ENCODE results near the gene OGA.
"Not testable (repeated sequence)": the region's sequence is repeated elsewhere in the genome, so short reads cannot be mapped to it uniquely, and the experiment has no call there.

The OGA gene

DNA sequence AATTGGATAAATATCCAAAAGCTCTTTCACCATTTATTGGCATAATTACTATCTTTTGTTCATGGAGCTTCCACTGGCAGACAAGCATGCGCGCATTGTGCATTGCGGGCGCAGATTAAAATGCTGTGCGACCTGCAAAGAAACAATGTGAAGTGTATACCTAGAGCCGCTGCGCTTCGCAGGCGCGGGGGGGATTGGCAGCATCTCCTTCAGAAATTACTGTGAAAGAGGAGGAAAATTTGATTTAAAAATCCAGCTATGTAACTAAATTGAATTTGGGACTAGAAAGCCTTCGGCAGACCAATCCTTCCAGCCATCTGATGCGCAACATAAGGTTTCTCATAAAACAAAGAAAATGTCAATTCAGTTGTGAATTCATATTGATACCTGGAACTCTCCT, 24.7 kb downstream of the OGA start:
- no peak for FAIRE-seq

DNA sequence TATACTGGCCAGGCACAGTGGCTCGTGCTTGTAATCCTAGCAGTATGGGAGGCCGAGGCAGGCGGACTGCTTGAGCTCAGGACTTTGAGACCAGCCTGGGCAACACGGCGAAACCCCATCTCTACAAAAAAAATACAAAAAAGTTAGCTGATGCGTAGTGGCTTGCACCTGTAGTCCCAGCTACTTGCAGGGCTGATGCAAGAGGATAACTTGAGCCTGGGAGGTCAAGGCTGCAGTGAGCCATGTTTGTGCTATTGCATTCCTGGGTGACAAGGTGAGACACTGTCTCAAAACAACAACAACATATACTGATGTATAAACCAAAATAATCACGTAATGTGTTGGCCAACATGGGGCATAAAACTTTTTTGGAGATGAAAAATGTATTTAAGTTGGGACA, 28.6 kb downstream of the OGA start:
- FAIRE-seq: no peak

DNA sequence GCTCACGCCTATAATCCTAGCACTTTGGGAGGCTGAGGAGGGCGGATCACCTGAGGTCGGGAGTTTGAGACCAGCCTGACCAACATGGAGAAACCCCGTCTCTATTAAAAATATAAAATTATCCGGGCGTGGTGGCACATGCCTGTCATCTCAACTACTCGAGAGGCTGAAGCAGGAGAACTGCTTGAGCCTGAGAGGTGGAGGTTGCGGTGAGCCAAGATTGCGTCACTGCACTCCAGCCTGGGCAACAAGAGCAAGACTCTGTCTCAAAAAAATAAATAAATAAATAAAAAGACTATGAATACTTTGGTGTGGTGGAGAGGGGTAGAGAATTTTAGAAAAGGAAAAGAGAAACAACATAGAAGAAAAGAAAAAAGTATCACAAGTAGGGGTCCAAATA, 29.0 kb downstream of the OGA start:
- FAIRE-seq: not testable (repeated sequence)

DNA sequence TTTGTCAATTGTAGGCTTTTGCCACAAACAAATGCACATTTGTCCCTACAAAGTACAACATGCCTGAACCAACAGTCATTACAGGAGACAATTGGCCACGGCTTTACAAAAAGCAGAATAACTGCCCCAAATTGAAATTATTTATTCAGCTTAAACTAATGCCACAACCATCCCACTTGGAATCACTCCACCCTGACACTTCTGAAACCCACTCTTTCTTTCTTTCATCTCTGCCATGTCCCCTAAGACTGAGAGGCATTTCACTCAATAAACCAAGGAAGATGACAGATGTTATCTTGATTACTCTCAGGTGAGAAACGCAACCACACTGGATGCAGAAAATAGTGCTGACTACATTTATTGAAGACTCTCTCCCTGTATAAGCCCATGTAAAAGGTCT, 32.4 kb downstream of the OGA start:
- no peak for FAIRE-seq

DNA sequence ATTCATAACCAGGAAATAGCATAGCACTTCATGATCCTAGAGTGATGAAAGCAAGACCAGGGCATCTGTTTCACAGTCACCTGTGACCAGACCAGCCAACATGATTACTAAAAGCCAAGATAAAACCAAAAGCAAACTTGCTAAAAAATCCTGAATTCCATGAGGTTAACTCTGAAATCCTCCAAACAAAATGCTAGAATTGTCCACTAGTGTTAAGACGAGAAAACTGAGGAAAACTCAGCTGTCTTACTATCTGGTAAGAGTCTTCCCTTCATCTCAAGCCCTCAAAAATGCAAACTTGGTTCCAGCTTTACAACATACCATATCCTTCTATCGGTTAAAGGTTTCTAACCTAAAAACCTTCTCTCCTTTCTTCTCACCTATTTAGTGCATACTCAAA, 33.7 kb downstream of the OGA start:
- no peak for FAIRE-seq

DNA sequence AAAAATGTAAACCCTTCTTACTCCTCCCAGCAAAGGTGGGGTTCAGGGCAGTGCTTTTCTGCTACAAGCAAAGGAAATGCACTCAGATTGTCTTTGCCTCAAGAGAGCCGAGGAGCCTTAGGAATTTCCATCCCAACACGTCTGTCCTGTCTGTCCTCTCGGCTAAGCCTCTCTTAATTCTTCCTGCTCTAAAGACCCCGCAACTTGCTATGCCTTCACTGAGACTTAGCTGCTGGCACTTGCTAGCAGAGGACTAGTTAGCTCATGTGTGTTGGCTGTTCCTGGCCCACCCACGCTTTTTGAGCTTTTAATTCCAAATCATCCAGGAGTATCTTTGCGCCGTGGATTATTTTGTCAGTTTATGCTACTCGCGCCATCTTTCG, 34.5 kb downstream of the OGA start:
- FAIRE-seq: no peak

DNA sequence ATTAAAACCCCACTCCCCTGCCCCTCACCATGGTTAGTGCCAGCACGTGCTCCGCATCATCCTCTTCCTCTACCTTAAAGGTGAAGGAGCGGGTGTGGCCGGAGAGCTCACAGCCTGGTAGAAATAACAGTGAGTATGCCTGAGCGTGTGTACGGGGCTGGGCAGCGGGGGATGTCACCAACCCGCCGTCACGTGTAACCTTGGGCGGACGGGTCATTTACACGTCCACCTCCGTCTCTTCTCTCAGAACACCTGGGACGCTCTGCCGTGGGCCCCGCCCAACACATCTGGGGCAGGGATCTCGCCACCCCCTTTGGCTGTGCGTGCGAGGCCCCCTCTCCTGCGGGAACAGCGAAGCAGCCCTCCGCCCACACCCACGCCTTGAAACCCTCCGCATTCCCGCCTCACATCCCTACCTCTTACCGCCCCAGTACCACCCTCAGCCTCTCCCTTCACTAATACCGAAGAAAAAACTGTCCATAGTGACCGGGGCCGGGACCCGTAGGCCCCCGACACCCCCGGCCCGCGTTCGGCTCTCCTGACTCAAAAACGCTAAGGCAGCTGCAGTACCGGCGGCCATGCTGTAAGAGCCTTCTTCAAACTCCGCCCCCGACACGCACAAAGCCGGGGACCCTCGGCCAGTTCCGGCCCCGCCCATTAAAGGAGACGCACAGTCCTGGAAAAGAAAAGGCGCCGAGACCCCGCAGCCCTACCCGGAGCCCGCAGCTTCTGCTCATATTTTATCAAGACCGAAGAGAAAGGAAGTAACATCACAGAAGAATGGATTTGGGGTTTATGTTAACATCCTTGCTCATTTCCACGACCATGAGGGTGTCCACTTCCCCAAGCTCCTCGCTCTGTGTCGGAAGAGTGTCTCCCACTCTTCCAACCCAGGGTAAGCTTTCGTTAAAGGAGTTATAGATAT, 35.2 kb downstream of the OGA start, which contains the start of gene NPM3:
Gene NPM3, minus strand, starts transcription at position 636 of the 925 bp plus-strand sequence. Its CDS starts 56 bp downstream, at position 580.
- no peak for FAIRE-seq

DNA sequence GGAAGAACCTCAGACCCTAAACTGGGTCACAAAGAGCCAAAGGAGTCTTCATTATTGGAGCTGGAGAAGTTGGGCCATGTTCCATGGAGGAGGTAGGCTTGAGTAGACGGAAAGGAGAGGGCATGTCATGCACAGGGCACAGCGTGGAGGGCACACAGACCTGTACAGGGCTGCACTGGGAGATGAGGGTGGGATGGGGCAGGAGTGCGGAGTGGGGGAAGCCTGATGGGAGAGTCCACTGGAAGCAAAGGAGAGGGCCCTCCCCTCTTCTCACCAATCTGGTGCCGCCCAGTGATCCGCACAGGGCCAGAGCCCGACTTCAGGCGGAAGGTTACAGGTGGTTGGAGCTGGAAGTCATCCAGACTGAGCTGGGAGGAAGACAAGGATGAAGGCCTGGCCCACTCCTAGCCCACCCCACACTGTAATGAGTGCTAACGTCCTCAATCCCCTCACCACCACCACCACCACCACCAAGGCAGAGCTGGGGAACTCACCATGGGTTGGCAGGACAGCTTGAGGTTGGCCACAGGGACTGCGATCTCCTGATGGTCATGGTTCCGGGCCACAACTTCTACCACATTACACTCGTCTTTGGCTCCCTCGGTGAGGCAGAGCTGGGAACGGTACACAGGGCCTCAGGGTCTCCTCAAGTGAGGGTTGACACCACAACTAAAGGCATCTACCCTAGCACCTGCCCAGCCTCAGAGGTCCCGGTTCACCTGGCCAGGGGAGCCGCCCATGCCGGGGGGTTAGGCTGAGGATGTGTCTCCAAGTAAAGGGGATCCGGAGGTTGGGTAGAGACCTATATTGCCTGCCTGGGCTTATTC, 36.0 kb downstream of the OGA start:
- FAIRE-seq: no peak

DNA sequence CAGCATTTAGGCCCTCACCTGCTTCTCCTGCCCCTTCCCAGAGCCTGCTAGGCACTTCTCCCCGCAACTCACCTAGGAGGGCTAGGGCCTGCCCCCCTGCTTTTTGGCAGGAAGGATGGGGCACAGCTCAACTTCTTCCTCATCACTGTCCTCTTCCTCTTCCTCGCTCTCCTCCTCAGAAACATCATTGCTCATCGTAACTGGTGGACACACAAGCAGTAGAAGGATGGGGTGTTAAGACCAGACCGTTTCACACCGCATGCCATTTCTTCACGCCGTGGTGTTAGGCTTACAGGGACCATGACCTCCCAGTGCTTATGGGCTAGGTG, 36.6 kb downstream of the OGA start:
- no peak for FAIRE-seq

DNA sequence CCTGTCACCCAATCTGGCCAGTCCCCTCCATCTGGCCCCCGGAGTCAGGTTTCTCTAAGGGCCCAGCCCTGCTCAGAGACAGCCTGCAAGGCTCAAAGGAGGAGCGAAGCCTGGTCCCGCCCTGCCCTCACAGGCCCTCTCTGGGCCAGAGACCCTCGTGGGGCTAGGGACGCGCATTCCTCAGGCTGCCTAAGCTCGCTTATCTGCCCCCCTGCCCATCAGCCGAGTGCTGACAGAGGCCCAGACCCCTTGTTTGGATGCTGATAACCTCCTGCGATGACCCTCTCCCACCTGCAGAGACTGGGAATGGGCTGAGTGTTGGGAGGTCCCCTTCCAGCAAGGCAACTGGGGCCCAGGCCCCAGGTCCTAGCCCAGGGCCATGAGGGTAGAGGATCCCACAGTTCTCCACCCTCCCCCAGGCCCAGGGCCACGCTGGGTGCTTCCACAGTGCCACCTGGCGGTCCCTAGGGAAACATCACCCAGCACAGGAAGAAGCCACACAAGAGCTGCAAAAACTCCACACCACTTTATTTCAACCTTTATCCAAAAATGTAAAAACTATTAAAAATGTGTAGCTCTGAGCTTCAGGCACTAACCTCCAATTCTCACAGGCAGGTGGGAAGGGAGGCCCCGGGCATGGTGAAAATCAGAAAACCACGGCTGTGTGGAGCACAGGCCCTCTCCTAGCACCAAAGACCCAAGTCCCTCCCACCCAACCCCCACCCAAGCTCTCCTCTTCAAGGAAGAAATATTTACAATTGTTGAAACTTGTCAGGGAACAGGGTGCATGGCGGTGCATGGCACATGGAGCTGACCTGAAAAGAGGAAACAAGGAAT, 37.2 kb downstream of the OGA start:
- no peak for FAIRE-seq

DNA sequence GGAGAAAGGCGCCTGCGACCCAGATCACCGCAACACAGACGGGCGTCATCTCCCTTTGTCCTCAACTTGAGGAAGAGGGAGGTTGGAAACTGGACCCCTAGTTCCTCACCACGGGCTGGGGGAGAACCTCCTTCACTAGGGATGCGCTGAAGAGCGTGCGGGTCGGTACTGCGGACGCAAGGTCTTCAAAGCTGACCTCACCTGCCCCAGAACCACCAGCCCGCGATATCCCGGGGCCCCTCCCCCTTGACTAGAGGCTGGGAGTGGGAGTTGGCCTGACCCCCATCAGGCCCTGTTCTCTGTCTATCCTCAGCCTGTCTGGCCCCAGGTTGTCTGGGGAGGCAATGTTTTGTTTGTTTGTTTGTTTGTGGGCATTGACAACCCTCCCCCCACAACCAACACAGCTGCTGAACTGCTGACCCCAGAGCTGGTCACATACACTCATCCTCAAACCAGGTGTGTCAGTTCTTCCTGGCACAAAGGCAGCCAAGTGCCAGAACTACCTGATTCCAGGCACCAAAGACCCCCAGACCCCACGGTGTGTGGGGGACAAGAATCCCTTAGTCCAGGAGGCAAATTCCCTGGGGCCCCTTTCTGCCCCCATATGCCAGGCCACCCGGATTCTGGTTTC, 37.9 kb downstream of the OGA start:
- FAIRE-seq: no peak

DNA sequence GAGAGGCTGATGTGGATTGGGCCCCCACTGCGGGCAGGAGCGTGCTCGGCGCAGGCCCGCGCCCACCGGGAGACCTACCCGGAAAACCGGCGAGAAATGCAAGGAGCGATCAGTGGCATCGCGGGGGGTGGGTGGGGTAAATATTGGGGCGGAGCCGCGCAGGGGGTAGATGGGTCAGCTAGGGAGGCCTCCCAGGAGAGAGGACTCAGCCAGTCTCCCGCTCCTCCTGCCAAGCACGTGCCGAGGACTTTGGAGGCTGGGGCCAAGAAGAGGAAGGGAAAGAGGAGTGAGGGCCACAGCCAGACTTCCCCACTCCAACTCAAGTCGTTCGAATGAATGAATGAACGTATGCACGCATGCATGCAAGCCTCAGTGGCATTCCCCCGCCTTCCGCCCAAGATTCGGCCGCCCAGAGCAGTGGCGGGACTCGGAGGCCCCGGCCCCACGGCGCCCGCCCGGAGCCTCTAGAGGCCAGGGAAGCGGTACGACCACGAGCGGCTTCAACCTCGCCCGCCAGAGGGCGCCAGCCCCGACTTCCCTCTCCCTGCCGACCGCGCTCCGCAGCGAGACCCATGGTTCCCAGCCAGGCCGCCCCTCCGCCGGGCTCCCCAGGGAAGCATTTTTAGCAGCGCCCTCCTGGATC, 38.6 kb downstream of the OGA start:
- no peak for FAIRE-seq

DNA sequence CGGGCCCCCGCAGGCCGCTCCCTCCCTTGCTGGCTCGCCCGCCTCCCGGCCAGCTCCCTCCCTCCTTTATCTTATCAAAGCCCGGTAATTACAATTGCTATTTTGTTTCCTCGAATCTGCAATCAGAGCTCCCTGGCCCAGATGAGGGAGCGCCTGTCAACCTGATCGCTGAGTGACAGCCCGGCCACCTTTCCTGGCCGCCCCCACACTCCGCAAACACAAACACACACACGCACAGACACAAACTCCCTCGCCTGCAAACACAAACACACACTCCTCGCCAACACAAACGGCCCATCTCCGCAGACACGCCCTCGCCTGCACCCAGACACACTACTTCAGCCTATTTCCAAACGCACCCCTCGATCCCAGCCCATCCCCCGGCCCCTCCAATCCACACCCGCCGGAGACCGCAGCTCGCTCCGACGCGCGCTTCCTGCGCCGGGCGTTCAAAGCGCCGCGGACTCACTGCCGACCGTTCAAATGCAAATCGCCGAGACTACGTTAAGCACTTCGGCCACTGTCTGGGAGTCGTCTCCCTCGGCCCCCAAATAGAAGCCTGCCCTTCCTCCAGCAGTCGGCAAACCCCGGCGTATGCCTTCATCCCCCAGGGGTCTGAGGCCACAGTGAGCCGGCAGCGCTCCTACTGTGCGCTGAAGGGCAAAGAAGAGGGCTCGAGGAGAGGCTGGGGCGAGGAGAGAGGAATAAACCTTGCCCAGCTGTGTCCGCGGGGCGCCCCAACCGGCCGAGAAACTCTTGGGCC, 39.3 kb downstream of the OGA start:
- no peak for FAIRE-seq

DNA sequence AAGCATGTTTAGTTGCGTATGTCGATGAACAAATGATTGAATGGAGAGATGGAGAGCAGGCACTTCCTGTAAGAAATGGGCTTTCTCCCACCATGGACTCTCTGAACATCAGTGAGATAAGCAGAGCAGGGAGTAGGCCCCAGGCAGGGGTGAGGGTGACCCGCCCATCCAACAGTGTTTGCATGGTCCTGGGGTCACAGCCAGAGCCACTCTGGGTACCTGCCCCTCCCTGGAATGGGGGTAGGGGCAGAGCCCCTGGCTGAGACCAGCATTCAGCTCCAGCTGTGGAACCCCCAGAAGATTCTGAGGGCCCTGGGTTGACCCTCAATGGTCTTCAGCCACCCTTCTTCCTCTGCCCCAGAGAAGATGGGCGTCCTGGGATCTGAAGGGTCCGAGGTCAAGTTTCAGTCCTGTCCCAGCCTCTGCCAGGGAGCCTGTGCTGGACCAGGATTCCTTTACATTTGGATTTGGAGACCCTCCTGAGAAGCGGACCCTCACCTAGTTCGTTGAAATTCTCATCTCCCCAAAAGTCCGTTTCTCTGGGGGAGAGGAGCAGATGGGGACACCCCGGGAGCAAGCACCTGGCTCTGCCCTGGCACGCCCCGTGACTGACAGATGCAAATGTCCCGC, 40.0 kb downstream of the OGA start:
- FAIRE-seq: no peak

DNA sequence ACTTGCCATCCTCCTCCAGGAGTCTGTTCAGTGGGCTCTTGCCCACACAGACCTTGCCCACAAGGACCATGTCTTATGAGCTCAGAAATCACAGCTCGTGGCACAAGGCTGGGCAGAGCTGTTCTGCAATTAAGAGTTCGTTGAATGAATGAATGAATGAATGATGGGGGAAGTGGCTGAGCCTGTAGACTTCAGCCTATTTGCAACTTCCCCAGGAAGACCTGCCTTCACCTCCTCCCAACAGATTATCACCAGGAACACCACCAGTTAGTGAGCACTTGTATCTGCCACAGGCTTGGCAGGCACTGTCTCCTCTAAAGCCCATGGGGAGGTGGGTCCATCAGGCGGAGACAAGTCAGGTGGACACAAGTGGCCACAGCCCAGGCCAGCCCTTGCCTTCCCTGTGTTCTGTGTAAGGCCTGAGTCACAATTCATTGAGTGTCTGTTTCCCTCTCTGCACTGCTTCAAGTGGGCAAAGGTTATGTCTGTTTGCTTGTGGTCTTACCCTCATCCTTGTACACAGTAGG, 40.6 kb downstream of the OGA start:
- no peak for FAIRE-seq

DNA sequence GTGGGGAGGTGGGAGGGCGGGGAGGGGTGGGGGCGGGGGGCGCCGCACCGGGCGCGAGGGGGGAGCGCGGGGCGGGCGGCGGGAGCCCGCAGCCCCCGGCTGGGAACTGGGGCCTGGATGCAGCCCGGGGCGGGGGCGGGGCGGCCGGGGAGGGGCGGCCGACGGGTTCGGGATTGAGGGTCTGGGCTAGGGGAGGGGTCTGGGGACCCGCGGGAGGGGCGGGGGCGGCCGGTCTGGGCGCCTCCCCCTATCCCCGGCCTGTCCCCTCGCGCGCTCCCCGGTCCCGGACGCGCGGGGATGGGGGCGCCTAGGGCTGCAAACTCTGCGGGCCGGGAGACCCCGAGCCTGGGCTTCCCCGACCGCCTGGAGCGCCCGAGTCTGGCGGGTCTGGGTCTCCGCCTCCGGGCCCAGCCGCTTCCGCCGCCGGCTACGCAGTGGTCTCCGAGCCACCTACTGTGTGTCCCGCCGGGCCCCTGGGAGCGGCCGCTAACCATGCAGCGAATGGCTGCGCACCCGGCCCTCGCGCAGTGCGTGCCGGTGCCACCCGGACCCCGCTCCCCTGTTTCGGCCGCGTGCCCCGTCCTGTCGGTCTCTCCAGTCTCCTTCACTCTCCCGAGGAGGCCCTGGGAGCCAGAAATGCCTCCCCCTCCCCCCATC, 42.0 kb downstream of the OGA start:
- no peak for FAIRE-seq

DNA sequence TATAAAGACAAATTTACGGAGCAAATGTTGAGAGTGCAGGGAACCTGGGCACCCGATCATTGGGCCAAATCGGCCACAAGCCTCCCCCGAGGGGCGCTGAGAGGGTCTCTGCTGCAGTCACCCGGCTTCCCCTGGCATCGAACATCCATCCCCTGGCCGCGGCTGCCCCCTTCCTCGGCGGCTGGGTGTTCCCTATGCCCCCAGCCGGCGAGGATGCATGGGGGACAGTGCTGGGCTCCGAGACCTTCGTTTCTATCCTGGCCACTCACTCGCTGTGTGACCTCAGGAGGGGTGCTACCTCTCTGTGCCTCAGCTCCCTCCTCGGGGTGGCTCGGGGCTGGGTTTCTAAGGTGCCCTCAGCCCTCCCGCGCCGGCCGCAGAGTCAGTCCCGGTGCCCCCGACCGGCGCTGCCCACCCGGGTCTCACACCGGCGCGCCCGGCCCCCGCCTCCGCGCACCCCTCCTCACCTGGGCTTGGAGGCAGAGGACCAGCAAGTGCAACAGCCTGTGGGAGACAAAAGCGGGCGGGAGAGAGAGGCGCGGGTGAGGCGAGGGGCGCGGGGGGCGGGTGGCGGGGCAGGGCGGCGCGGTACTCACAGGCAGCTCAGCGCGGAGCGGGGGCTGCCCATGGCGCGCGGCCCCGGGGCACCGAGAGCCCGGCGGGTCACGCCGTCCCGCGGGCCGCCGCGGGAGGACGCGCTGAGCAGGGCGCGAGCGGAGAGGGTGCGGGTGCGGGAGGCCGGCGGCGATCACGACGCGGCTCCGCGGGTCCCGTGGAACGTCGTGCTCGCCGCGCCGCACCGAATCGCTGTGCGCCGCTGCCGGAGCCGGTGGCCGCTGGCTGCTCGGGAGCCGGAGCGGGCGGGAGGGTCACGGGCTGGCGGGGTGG, 42.7 kb downstream of the OGA start, which contains the start of gene FGF8:
Gene FGF8, minus strand, starts transcription at position 842 of the 888 bp plus-strand sequence. Its CDS starts 214 bp downstream, at position 628.
- FAIRE-seq: no peak

DNA sequence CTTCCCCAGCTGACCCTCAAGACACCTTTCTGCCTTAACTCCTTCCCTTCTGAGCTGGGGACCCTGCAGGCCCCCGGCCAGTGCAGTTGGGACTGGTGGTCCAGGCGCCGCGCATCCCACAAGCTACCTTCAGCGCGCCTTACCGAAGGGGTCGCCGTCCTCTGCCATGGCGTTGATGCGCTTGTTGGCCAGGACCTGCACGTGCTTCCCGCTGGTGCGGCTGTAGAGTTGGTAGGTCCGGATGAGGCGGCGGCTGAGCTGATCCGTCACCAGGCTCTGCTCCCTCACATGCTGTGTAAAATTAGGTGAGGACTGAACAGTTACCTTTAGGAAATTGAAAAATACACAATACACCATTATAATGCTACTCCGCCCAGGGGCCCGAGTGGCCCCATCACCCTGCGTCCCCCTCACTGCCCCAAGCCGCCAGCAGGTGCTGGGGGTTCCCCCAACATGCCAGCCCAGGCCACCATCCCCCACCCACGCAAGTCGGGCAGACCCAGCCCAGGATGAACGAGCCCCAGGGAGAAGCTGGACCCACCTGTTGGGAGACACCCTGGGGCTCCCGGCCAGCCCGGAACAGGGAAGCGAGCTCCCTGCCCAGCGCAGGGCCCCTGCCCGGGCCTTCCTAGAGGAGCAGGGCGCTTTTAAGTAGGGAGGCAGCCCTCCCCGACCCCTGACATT, 43.5 kb downstream of the OGA start:
- FAIRE-seq: no peak
